ENCODE data around the gene GPM6B. TPM values are rescaled to one million over a fixed set of nuclear protein-coding genes. Genes with fewer than 3 reads are reported as not detected.

The GPM6B gene
- total and polyA plus RNA-seq, 11 donors, result 2.0 to 13.7 (median 3.8) TPM

DNA sequence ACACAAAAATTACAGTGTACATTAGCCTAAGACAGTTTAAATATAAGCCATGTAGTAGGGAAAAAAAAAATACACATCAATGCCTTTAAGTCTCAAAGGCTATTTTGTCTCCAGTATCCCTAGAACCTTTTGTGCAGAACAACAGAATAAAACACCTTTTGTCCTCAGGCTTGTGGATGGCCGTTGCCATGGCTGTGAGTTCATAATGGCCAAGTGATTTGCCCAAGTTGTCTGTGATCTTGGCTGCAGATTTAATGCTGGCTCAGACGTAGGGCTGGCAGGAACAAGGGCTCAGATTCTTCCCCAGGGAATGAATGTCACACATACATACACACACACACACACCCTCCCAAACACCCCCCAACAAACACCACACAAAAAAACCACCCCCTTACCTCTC is 25.3 kb downstream of the GPM6B start:
- WGBS, 4 donors, result 23 to 50% (median 34%) methylated on average over 2 of the region's 2 CpGs
- no peak for DNase-seq

DNA sequence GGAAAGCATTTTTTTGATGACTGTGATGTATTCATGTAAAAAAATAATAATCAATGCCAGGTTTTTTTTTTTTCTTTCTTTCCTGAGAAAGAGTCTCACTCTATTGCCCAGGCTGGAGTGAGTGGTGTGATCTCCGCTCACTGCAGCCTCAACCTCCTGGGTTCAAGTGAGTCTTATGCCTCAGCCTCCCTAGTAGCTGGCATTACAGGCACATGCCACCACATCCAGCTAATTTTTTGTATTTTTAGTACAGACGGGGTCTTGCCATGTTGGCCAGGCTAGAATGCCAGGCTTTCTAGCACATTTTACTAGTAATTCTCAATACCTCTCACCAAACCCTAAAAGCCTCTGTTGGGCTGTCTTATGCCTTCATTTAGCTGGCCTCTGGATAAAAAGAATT is 25.7 kb downstream of the GPM6B start:
- ATAC-seq (no peak), DNase-seq (no peak)
- intact Hi-C loops (cut with DNase I), result no loop called here
- 77 to 98% (median 89%) methylated on average over 2 of the region's 2 CpGs for WGBS, 4 donors
- Histone ChIP-seq H3K27me3 (peaks cover 0 to 21% (median 0%) of the 10 kb centered on the region in 9 donors), H3K9me3 (no peaks in the 10 kb centered on the region), H3K4me1 (no peaks in the 10 kb centered on the region), H3K27ac (peak overlapping the region in 1 of 12 donors; percentile 30), H3K4me3 (no peak overlapping the region), H3K36me3 (no peaks in the 10 kb centered on the region)
- TF ChIP-seq, protein P1, sequence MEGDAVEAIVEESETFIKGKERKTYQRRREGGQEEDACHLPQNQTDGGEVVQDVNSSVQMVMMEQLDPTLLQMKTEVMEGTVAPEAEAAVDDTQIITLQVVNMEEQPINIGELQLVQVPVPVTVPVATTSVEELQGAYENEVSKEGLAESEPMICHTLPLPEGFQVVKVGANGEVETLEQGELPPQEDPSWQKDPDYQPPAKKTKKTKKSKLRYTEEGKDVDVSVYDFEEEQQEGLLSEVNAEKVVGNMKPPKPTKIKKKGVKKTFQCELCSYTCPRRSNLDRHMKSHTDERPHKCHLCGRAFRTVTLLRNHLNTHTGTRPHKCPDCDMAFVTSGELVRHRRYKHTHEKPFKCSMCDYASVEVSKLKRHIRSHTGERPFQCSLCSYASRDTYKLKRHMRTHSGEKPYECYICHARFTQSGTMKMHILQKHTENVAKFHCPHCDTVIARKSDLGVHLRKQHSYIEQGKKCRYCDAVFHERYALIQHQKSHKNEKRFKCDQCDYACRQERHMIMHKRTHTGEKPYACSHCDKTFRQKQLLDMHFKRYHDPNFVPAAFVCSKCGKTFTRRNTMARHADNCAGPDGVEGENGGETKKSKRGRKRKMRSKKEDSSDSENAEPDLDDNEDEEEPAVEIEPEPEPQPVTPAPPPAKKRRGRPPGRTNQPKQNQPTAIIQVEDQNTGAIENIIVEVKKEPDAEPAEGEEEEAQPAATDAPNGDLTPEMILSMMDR (IDR thresholded peaks at IDR 0.05), result no peak
- TF ChIP-seq POLR2A (IDR thresholded peaks at IDR 0.05), result no peak

More for the DNA sequence above, 25.3 kb downstream of the GPM6B start:
- no peaks in the 10 kb centered on the region for H3K9me3 ChIP-seq
- no peak overlapping the region for H3K27ac ChIP-seq
- no peak overlapping the region for H3K4me3 ChIP-seq
- H3K4me1 ChIP-seq, result no peaks in the 10 kb centered on the region
- intact Hi-C loops (cut with DNase I), result no loop called here
- no peak for ATAC-seq
- H3K27me3 ChIP-seq, result peaks cover 0 to 24% (median 0%) of the 10 kb centered on the region in 9 donors
- TF ChIP-seq, protein P1 (IDR thresholded peaks at IDR 0.05), result no peak
- TF ChIP-seq POLR2A (IDR thresholded peaks at IDR 0.05), result no peak
- no peaks in the 10 kb centered on the region for H3K36me3 ChIP-seq

DNA sequence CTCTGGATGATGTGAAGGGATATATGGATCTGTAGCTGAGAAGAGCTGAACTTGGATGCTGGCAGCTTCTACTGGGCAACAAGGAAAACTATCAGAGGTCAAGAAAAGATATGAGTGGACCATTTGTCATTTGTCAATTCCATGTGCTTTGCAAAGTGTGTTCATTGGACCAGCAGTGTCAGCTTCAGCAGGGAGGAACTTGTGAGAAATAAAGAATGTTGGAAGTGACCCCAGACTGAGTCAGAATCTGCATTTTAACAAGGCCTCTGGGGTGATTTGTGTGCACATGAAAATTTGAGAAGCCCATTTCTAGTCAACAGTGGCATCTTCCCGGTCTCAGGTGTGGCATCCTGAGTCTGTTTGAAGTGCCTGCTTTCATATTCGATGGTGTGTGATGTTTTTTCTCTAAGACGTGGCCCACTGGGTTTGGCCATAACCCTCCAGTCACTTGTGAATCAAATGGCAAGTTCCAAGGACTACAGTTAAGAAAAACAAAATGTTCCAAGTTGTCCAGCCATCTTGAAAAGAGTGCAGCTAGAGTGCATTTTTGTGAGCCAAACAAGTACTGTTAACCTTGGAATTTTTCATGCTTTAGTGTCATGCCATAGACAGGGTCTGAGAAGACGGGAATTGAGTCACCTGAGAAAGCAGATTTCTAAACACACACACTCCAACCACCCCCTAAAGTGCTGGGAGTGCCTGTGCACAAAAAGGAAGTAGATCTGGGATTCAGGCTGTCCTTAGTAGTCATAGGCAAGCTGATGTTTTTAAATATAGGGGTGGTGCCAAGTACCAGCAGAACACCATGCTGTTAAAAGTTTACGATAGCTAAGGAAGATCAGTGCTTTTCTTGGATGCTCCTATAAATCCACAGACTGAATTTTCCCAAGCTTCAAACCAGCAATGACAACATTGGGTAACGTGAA is 26.4 kb downstream of the GPM6B start:
- peak overlapping the region in 2 of 12 donors; percentile 24 to 30 for H3K27ac ChIP-seq
- H3K9me3 ChIP-seq, result no peaks in the 10 kb centered on the region
- DNase-seq (no peak), ATAC-seq (no peak)
- no peak for TF ChIP-seq POLR2A (IDR thresholded peaks at IDR 0.05)
- TF ChIP-seq, protein P1 (IDR thresholded peaks at IDR 0.05), result no peak
- H3K27me3 ChIP-seq, result peaks cover 0 to 19% (median 0%) of the 10 kb centered on the region in 9 donors
- no peak overlapping the region for H3K4me3 ChIP-seq
- H3K4me1 ChIP-seq, result no peaks in the 10 kb centered on the region
- H3K36me3 ChIP-seq, result no peaks in the 10 kb centered on the region
- intact Hi-C loops (cut with DNase I), result no loop called here
- 62 to 79% (median 73%) methylated on average over 6 of the region's 6 CpGs for WGBS, 4 donors

DNA sequence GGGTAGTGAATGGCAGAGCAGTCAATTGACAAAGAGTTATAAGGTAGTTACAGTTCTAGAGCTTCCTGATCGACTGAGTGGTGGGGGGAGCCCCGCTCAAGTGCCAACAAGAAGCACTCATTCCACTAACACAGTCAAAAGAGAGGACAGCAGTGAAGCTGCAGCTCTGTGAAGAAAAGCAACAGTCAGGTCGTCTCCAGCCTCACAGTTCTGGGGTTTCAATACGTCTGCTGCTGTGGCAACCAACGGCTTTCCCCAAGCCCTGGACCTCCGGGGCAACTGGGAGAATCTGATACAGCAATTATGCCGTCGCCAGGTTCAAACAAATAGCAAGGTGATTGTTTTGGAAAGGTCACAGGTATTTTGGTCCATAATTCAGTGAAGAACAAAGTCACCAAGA is 30.8 kb downstream of the GPM6B start:
- ATAC-seq (no peak), DNase-seq (no peak)
- no peaks in the 10 kb centered on the region for H3K4me1 ChIP-seq
- H3K36me3 ChIP-seq, result no peaks in the 10 kb centered on the region
- 72 to 85% (median 78%) methylated on average over 8 of the region's 8 CpGs for WGBS, 4 donors
- intact Hi-C loops (cut with DNase I), result no loop called here
- no peaks in the 10 kb centered on the region for H3K9me3 ChIP-seq
- no peak overlapping the region for H3K4me3 ChIP-seq
- H3K27me3 ChIP-seq, result peaks cover 0 to 20% (median 0%) of the 10 kb centered on the region in 9 donors
- no peak for TF ChIP-seq POLR2A (IDR thresholded peaks at IDR 0.05)
- TF ChIP-seq, protein P1 (IDR thresholded peaks at IDR 0.05), result no peak
- no peak overlapping the region for H3K27ac ChIP-seq

All from heart left ventricle (tissue), 16 donors.